Panc1 (cell line): Measurements from ENCODE around the gene LRRC59.

Source experiments
- POLR2AphosphoS5 ChIP-seq: IDR thresholded peaks from 2 replicates; pipeline ENCODE4 v1.6.1; 2012; ENCODE audit warnings: mild to moderate bottlenecking, low read depth, low read length, moderate library complexity
- REST ChIP-seq, 2 experiments: IDR thresholded peaks; 2 replicates each; pipeline ENCODE4 v1.6.1; 2011 to 2012; ENCODE audit warnings: low read depth in 2 of 2, control low read depth in 1 of 2, low read length in 1 of 2, mild to moderate bottlenecking in 1 of 2, moderate library complexity in 1 of 2; ENCODE audit not compliant: insufficient read depth in 1 of 2
- SIN3A ChIP-seq: IDR thresholded peaks from 2 replicates; pipeline ENCODE4 v1.6.1; 2012; ENCODE audit warnings: low read depth, mild to moderate bottlenecking, low read length, moderate library complexity, borderline replicate concordance; ENCODE audit not compliant: insufficient read depth
- TCF7L2 ChIP-seq: IDR thresholded peaks from 2 replicates; pipeline ENCODE4 v1.6.1; 2011; ENCODE audit warnings: mild to moderate bottlenecking, low read depth, low read length, inconsistent platforms
- TF ChIP-seq, protein P1 (sequence below): fragments of 450-650 bp; IDR thresholded peaks from 2 replicates; pipeline ENCODE4 v1.5.1; 2017; ENCODE audit warnings: mild to moderate bottlenecking

DNA sequence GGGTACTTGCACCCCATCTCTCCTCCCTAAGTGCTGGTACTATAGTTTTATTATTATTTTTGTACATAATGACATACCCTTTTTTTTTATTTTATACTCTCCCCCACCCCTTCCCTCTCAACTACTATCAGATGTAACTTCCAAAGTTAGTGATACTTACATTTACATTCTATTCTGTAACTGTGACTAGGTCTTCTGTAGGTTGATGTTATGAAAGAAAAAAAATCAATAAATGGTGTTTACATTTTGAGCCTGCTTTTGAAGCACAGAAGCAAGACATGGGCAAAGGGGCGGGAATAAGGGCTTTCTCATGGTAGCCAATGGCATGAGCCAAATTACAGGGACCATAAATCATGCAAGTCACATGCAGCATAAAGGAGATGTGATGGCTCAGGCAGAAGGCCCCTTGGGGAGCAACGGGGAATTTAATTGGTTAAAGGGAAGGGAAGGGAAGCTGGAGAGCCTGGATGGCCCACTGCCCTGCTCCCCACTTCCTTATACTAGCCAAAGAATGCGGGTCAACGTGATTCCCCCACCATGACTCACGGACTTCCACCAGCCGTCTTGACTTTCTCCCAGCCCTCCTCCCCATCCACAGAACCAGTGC, 26.3 kb upstream of the LRRC59 start:
- TF ChIP-seq, protein P1, sequence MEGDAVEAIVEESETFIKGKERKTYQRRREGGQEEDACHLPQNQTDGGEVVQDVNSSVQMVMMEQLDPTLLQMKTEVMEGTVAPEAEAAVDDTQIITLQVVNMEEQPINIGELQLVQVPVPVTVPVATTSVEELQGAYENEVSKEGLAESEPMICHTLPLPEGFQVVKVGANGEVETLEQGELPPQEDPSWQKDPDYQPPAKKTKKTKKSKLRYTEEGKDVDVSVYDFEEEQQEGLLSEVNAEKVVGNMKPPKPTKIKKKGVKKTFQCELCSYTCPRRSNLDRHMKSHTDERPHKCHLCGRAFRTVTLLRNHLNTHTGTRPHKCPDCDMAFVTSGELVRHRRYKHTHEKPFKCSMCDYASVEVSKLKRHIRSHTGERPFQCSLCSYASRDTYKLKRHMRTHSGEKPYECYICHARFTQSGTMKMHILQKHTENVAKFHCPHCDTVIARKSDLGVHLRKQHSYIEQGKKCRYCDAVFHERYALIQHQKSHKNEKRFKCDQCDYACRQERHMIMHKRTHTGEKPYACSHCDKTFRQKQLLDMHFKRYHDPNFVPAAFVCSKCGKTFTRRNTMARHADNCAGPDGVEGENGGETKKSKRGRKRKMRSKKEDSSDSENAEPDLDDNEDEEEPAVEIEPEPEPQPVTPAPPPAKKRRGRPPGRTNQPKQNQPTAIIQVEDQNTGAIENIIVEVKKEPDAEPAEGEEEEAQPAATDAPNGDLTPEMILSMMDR: no peak
- TF ChIP-seq REST (IDR thresholded peaks at IDR 0.05; ENCODE audit: insufficient read depth in 1 of 2, low read depth in 2 of 2, low read length in 1 of 2): no peak
- TF ChIP-seq POLR2AphosphoS5: no peak
- no peak for TF ChIP-seq TCF7L2
- no peak for TF ChIP-seq SIN3A
